GM04504 (cell line): ENCODE measurements around the gene EXOSC7.

Experiments used
- DNase-seq: peaks from one replicate; pipeline ENCODE4 v3.0.0-alpha.2; 2012; ENCODE audit warnings: low read depth

EXOSC7 gene

DNA sequence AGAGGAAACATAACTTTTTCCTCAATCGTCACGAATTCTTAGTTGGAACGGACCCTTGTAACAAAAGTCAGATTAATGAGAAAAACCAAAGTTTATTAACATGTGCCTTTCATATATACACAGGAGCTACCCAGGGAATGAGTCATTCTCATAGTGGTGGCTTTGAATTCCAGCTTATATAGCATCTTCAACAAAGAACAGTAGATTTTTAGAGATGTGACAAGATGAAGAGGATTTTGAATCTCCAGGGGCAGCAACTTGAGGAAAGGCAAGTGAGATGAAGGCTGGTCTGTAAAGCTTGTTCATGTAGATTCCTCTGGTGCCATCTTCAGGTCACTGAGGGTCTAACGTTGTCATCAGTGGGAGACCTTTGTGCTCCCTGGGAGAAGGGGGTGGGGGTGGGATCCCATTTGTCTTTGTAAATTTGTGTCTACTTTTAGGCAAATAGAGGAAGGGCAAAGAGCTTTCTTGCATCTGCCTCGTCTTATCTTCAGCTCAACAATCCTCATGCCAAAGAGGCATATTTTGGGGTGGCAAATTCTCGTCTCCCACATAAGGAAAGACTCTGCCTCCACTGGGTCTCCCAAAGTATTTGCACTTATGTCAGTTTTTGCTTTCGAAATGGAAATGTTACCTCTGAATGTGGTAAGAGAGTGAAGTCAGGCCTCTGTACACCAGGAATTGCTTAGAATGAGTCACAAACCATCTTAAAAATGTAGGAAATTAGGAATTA, 79.5 kb downstream of the EXOSC7 start:
- no peak for DNase-seq

DNA sequence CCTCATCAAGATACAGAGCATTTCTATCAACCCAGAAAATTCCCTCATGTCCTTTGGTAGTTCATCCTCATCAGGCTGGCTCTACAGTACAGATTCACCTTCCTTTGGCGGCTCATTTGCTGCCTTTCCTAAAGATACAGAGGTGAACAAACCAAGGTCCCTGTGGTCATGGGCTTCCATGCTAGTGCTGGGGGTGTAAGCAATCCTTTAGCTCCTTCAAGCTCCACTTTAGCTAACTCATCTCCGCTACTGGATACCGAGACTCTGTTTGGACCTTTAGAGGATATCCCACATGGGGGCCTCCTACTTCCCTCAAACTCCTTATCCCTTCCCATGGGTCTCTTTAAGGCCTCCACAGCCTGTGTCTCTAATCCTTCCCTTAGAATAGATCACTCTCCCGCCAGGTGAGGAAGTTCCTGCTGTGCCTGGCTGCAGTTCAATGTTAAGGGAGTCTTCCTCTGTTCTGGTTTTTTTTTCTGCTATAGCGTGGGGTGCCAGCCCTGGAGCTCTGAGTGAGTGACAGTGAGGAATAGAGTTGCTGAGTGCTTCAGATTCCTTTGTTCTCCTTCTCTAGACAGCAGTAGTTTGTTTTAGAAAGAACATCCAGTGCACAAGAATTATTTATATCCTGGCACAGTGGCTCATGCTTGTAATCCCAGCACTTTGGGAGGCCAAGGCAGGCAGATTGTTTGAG, 80.7 kb downstream of the EXOSC7 start:
- no peak for DNase-seq

DNA sequence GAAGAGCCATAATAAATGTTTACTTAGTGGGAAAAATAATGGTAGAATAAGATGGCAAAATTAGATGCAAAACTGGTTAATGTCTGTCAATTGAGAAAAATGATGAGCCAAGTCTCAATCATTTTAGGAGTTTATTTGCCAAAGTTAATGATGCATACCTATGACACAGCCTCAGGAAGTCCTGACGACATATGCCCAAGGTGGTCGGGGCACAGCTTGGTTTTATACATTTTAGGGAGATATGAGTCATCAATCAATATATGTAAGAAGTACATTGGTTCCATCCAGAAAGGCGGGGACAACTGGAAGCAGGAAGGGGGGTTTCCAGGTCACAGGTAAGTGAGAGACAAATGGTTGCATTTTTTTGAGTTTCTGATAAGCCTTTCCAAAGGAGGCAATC, 81.5 kb downstream of the EXOSC7 start:
- DNase-seq = no peak

DNA sequence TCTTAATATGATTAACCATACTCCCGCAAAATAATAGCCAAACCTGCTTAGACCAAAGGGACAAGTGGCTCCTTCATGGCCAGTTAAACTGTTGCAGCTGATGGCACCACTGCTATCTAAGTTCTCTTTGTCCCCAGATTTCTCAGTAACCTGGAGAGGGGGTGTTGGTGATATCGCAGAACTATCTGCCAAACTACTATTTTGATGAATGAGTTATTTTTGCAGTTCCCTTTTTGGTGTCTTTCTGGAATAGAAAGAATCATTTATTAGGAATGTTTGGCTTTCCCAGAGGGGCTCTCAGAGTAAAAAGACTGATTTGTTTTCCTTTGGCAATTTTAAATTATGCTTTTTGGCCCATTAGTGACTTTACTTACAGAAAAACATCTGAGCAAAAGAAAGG, 83.1 kb downstream of the EXOSC7 start:
- no peak for DNase-seq

DNA sequence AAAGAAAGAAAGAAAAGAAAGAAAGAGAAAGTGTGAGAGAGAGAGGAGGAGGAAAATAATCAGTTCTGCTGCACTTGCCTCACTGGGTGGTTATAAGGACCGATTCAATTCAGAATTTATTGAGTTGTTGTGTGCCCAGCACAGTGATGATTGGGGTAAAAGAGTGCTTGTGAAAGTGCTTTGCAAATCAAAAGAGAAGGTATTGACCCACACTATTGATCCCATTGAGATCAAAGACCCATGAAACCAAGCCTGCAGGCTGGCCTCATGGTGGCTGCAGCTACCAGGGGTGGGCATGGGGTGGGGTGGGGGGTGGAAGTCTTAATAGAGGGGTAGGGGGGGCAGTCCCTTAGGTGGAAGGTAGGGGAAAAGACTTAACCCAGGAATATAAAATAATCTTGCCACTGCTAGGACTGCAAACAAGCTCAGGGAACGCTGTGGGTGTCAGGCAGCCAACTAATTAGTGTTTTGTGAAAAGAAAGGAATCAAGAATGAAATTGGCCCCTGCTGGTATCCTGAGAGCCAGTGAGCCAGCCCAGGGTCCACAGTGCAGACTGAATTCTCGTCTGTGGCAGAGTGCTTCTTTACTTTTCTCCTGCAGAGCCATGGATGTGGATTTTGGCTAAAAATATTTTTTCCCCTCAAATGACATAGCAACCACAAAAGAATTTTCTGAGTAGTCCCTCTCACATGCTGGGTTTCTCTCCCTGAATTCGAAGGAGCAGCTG, 84.3 kb downstream of the EXOSC7 start:
- DNase-seq = no peak
